ENCODE results near the gene DEGS2.

The DEGS2 gene

GRCh38 chr14:100102156-100102785 is 57.2 kb downstream of the DEGS2 start:
- Mint-ChIP-seq H3K9me3 (no peaks in the 10 kb centered on the region), H3K36me3 (peaks cover 52 to 70% of the 10 kb centered on the region in 2 donors)

GRCh38 chr14:100100032-100100703 is 59.3 kb downstream of the DEGS2 start:
- no peak overlapping the region for H3K4me3 Mint-ChIP-seq
- H3K27me3 Mint-ChIP-seq: no peaks in the 10 kb centered on the region
- DNase-seq: no peak
- peaks cover 40 to 48% of the 10 kb centered on the region in 2 donors for H3K4me1 Mint-ChIP-seq
- peaks cover 46 to 64% of the 10 kb centered on the region in 2 donors for H3K36me3 Mint-ChIP-seq
- no peak for ATAC-seq (replicated peaks)
- no peaks in the 10 kb centered on the region for H3K9me3 Mint-ChIP-seq
- peak overlapping the region; percentile 47 for H3K27ac Mint-ChIP-seq

More at GRCh38 chr14:100102156-100102785, 57.2 kb downstream of the DEGS2 start:
- no peak for ATAC-seq (replicated peaks)
- Mint-ChIP-seq H3K27ac (peak overlapping the region; percentile 81), H3K4me1 (peaks cover 54 to 60% of the 10 kb centered on the region in 2 donors), H3K27me3 (no peaks in the 10 kb centered on the region), H3K4me3 (peak overlapping the region; percentile 11 to 13)
- no peak for DNase-seq

GRCh38 chr14:100098171-100098570 is 61.3 kb downstream of the DEGS2 start:
- no peak for ATAC-seq (replicated peaks)
- DNase-seq: no peak
- Mint-ChIP-seq H3K27me3 (no peaks in the 10 kb centered on the region), H3K9me3 (no peaks in the 10 kb centered on the region), H3K27ac (peak overlapping the region; percentile 4), H3K4me3 (no peak overlapping the region), H3K4me1 (peaks cover 28 to 41% of the 10 kb centered on the region in 2 donors), H3K36me3 (peaks cover 48 to 65% of the 10 kb centered on the region in 2 donors)

DNA sequence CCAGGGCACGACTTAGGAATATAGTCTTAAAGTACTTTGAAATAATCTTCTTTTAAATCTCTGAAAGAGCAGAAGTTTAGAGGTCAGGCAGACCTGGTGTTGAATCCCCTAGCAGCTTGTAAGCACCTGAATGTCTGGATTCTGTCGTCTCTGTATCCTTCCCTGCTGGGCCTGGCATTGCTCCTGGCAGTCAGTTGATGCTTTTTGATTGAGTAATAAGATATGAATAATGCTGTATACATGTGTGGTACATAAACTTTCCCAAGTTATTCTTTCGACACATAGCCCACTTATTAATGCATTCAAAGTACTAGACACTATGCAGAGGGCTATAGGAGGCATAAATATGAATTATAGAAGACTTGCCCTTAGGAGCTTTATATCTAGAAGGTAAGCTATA is 62.8 kb downstream of the DEGS2 start:
- H3K36me3 Mint-ChIP-seq: peaks cover 46 to 65% of the 10 kb centered on the region in 2 donors
- no peak for ATAC-seq (replicated peaks)
- no peaks in the 10 kb centered on the region for H3K9me3 Mint-ChIP-seq
- H3K27me3 Mint-ChIP-seq: no peaks in the 10 kb centered on the region
- no peak overlapping the region for H3K4me3 Mint-ChIP-seq
- H3K27ac Mint-ChIP-seq: peak overlapping the region; percentile 27
- no peak for DNase-seq
- H3K4me1 Mint-ChIP-seq: peaks cover 20 to 30% of the 10 kb centered on the region in 2 donors

Data from stimulated activated naive B cell treated with anti-CD40 and anti-IgM and Interleukin-4, amounts not matched to agents 10 μg/mL and 1 μg/mL and 100 μg/mL, for 72 hours (primary cell).